GM21367 (cell line): ENCODE data around the gene ANKRD23.
"Not testable (repeated sequence)": the region's sequence is repeated elsewhere in the genome, so short reads cannot be mapped to it uniquely, and the experiment has no call there.

Experiments
- ATAC-seq: cut with Tn5 transposase; IDR thresholded peaks from one replicate; pipeline ENCODE4 v1.9.1; 2021; ENCODE audit not compliant: unreplicated experiment

Gene ANKRD23

DNA sequence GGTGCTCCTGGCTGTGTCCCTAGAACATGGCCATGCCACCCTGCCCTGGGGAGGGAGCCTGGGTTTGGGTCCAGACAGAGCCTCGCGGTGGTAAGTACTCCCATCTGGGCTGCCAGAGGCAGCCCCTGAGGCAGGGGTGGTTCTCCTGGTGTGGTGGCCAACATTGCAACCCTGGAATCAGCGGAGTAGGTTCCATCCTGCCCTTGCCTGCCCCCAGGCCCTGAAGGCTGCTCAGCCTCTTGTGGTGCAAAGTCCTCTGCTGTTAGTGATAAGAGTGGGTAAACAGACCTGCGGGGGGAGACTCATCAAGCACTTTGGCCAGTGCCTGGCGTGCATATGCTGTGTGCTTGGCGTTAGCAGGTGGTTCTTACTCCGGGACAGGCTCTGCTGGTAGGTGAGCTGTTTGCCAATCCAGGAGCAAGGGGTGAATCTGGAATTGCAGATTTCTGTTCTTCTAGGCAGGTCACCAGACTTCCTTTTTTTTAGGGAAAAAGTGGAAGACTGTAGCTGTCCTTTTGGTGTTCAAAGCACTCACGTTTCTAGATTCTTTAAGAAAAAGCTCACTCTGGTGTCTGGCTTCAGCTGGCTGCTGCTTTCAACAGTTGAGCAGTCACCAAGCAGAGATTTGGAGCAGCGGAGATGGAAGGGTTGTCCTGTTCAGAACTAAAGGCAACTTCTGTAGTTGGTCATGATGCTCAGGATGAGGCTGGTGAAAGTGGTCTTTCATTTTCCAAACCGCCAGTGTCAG is 24.5 kb downstream of the ANKRD23 start:
- no peak for ATAC-seq

DNA sequence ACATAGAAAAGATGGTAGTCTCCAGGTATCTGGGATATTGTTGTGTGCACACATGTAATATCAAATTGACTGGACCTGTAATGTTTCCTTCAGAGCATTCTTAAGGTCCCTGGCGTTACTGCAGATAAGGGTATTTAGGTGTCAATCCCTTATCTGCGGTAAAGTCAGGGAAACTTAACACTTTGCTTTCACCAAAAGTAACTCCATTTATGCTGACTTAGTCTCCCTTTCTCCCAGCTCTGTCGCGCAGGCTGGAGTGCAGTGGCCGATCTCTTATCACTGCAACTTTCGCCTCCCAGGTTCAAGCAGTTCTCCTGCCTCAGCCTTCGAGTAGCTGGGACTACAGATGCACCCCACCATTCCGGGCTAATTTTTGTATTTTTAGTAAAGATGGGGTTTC is 25.9 kb downstream of the ANKRD23 start:
- no peak for ATAC-seq

- ATAC-seq: no peak
These were observed 26.8 kb downstream of the ANKRD23 start for GRCh38 chr2:96816836-96817702.

DNA sequence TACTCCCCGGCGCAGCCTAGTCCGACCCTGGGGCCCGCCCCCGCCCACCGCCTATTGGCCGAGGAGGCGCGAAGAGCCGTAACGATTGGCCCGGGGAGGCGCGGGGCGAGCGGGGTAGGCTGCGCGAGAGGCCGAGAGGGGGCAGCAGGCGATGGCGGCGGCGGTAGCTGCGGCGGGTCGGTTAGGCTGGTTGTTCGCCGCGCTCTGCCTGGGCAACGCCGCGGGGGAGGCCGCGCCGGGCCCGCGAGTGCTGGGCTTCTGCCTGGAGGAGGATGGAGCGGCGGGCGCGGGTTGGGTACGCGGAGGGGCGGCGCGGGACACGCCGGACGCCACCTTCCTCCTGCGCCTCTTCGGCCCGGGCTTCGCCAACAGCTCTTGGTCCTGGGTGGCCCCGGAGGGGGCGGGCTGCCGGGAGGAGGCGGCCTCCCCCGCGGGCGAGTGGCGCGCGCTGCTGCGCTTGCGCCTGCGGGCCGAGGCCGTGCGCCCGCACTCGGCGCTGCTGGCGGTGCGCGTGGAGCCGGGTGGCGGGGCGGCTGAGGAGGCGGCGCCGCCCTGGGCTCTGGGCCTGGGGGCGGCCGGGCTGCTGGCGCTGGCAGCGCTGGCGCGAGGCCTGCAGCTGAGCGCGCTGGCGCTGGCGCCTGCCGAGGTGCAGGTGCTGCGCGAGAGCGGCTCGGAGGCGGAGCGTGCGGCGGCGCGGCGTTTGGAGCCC is 27.5 kb downstream of the ANKRD23 start, which contains the start of gene CNNM3:
Gene CNNM3, plus strand, starts transcription at position 142 of the 709 bp plus-strand sequence. Its CDS starts 10 bp downstream, at position 152.
- ATAC-seq: peak; percentile 78

- ATAC-seq: no peak
These were observed 28.3 kb downstream of the ANKRD23 start for GRCh38 chr2:96815326-96816126.

GRCh38 chr2:96813656-96814055 is 30.2 kb downstream of the ANKRD23 start:
- no peak for ATAC-seq

DNA sequence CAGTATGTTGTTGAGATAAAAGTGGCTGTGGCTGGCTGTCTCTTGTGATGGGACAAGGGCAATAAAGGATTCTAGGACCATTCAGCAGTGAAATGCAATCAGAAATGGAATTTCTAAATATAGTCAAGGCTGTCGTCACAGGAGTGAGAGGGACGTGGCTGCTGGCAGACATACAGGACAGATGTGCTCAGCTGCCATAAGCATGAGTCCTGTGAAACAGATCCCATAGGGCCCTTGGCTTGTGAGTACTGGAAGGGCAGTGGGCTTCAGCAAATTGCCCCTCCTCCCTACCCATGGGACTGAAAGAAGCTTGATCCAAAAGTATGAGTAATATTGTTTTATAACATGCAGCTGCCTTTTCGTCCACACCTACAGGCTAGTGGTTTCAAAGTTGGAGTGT is 31.9 kb downstream of the ANKRD23 start:
- no peak for ATAC-seq

DNA sequence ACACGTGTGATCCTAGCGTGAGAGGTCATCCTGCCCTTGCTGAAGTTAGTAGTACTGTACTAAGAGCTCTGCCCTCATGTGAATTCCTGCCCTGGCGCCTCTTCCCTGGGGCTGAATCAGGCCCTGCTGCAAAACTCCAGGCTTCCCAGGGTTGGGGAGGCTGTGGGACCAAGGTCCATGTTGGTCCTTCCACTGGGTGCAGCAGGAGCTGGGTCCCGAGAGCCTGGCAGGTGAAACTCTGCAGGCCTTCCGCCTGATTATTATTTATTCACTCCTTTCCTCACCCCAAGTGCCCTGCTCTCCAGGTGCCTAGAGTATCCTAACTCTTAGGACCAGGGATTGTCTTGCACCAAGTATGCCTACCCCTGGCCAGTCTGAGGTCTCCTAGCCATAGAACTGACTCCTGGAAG is 33.0 kb downstream of the ANKRD23 start:
- ATAC-seq: no peak

DNA sequence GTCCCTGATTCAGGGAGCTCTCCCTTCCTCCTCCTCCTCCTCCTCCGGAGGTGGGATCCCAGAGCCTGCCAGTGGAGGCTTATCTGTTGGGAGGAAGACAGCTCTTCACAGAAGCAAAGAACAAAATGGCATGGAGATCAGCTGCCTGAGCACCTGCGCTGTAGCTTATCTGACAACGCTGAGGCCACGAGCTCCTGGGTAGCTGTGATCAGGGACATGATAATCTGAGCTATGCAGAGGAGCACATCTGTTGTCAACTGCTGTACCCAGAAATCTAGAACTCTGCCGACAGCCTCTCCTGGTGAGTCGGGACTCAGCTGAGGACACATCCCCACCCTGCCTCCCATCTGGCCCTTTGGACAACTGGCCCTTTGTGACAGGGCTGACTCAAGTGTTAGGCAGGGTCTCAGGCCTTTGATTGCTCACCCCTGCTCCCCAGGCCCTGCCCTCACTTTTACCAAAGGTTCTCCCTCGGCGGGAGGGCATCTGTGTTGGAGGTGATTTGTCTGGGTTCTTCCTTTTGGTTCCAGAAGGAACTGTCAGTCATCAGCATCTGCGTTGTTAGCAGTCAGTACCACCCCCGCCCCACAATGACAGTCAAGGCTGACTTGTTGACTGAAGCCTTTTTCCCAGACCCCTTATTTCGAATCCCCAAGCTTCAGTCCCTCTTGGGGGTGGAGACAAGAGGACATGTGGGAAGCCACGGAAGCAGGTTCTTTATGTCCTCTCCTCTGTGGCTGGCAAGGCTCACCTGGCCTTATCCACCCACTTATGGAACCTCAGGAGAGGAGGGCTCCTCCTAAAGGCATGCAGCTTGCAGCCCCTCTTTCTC is 33.7 kb downstream of the ANKRD23 start:
- ATAC-seq: no peak

GRCh38 chr2:96809216-96809882 is 34.5 kb downstream of the ANKRD23 start:
- ATAC-seq: no peak

GRCh38 chr2:96808176-96808837 is 35.5 kb downstream of the ANKRD23 start:
- no peak for ATAC-seq

DNA sequence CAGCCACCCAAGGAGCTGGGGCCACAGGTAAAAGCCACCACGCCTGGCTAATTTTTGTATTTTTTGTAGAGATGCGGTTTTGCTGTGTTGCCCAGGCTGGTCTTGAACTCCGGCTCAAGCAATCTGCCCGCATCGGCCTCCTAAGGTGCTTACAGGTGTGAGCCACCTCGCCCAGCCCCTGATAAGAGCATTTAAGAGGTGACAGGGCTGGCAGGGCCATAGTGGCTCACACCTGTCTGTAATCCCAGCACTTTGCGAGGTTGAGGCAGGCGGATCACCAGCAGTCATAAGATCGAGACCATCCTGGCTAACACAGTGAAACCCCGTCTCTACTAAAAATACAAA is 36.7 kb downstream of the ANKRD23 start:
- ATAC-seq: no peak

- no peak for ATAC-seq
These were observed 37.2 kb downstream of the ANKRD23 start for GRCh38 chr2:96806468-96807126.

DNA sequence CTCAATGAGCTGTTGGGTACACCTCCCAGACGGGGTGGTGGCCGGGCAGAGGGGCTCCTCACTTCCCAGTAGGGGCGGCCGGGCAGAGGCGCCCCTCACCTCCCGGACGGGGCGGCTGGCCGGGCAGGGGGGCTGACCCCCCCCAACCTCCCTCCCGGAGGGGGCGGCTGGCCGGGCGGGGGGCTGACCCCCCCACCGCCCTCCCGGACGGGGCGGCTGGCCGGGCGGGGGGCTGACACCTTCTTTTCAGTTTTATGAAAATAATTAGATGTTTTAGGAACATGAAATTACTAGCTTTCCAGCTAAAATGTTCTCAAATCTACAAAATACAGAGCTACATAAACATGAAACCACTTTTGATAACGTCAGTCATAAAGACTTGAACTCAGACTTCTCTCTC is 37.9 kb downstream of the ANKRD23 start:
- not testable (repeated sequence) for ATAC-seq

DNA sequence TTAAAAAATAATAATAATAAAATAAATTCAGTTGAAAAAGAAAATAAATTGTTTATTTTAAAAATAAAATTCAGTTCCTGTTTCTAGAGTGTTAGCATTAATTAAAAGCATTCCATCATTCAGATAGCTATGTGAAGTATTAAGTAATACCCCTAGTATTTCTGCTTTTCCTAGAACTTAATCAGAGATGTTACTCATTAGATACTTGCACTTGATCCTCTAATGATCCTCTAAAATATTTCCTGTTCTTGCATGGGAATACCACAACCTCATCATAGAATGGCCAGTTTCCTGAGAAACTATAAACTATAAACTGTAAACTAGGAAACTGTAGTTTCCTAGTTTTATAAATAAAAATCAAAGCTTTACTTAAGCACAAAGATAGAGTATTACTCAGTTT is 38.8 kb downstream of the ANKRD23 start:
- ATAC-seq: no peak

DNA sequence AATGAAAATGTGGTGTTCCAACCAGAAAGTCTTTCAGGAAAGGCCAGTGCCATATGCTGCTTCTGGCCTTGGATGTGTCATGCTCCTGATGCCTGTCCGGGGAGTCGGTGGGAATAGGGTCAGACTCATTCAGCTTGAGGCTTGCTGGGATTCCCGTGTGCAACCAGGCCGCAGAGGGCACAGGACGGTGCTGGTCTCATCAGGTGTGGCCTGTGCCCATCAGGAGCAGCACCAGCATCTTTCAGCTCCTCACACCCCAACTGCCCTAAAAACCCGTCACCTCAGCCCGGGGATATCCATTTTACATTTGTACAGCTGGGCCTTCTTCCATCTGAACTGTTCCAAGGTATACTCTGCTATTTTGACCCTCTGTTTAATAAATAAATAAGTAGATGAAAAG is 41.1 kb downstream of the ANKRD23 start:
- no peak for ATAC-seq

DNA sequence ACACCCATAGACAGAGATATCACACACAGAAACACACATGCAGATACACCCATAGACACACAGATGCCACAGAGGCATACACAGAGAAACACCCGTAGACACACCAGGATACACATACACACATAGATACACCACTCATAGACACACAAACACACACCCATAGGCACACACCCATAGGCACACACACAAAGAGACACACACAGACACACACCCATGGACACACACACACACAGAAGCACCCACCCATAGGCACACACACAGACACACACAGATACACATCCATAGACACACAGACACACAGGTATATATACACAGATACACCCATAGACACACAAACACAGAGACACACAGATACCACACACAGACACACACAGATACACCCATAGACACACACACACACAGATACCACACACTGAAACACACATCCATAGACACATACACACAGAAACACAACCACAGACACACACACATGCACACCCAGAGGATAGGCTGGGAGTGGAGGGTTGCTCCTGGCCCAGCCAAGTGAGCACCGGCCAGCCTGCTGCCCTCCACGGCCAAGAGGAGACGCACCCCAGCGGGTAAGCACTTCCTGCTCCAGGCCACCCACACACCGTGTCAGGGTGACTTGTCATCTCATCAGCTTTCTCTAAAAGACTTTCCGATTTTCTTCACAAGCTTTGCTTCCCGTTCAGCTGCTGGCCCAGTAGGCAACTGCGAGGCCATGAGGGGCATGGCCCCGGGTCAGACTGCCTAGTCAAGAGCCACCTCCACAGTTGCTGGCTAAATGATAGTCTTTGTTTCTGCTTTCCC is 41.8 kb downstream of the ANKRD23 start:
- no peak for ATAC-seq
